ENCODE data around the gene SHPK.

DNA sequence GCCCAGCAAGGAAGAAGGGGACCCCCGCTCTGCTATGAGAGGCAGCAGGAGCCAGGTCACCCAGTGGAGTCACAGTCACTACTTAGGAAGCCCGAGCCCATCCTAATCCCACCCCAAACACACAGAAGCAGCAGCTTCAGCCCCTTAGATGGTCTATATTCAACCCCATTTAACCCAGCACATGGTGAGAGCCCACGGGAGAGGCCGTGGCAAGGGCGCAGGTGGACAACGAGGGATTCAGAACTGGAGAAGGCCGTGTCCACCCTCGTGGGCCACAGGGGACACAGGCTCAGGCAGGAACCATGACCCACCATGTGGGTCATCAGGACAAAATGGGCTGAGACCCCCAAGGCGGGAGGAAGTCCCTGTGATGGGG, 76.8 kb downstream of the SHPK start:
- TF ChIP-seq, protein P1, sequence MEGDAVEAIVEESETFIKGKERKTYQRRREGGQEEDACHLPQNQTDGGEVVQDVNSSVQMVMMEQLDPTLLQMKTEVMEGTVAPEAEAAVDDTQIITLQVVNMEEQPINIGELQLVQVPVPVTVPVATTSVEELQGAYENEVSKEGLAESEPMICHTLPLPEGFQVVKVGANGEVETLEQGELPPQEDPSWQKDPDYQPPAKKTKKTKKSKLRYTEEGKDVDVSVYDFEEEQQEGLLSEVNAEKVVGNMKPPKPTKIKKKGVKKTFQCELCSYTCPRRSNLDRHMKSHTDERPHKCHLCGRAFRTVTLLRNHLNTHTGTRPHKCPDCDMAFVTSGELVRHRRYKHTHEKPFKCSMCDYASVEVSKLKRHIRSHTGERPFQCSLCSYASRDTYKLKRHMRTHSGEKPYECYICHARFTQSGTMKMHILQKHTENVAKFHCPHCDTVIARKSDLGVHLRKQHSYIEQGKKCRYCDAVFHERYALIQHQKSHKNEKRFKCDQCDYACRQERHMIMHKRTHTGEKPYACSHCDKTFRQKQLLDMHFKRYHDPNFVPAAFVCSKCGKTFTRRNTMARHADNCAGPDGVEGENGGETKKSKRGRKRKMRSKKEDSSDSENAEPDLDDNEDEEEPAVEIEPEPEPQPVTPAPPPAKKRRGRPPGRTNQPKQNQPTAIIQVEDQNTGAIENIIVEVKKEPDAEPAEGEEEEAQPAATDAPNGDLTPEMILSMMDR (conservative IDR thresholded peaks at IDR 0.05; ENCODE audit: low read depth, low read length) = no peak
- no peak for TF ChIP-seq EZH2 (IDR thresholded peaks at IDR 0.05; ENCODE audit: borderline replicate concordance, low read depth, low read length, poor library complexity, severe bottlenecking)
